Heart left ventricle (tissue), 13 donors: ENCODE measurements around the gene FOXO6.

Experiments
- POLR2A ChIP-seq, 2 donors: fragments of 450-650 bp; IDR thresholded peaks; one replicate each; pipeline ENCODE4 v1.6.1; 2017; ENCODE audit warnings: antibody characterized with exemption in 2 of 2, mild to moderate bottlenecking in 2 of 2, moderate library complexity in 2 of 2
- TF ChIP-seq, protein P1 (sequence below), 12 donors: fragments of 200-600 bp; sonication (generic) in 4 of 12; IDR thresholded peaks; one replicate each; pipeline versions ENCODE4 v1.5.0 to v1.8.0; 2018 to 2022; ENCODE audit warnings: antibody characterized with exemption in 12 of 12, mild to moderate bottlenecking in 5 of 12
- donor health status: ischemic (EF 13 %, LVEDD 7.1; RV severe dilation, severe dysfunction).
- donor health status: DM: no; HTN: yes; CAD: no.
- donor health status: DM: no; HTN: no; CAD: no.
- donor health status: ischemic (EF 25% LVEDD 6.9; RV normal size, moderate dysfunction).
- donor health status: ischemic (EF 25% LVEDD 5.7; RV mildly dilated, moderate dysfunction).
- donor health status: ischemic (EF 35%, LVEDD 5.7; RV mildly dilated, moderate dysfunction).
- donor health status: nonischemic (EF 11% LVEDD 7.7; RV severe dilation, severe dysfunction).
- donor health status: DM: yes; HTN: yes; CAD: no.
- donor health status: PGD.
- donor health status: ischemic (EF 29% LVEDD 5.4; RV normal size, mild dysfunction).
- donor health status: nonischemic (EF 23%, LVEDD 6.1; RV moderate dilation, normal function).

DNA sequence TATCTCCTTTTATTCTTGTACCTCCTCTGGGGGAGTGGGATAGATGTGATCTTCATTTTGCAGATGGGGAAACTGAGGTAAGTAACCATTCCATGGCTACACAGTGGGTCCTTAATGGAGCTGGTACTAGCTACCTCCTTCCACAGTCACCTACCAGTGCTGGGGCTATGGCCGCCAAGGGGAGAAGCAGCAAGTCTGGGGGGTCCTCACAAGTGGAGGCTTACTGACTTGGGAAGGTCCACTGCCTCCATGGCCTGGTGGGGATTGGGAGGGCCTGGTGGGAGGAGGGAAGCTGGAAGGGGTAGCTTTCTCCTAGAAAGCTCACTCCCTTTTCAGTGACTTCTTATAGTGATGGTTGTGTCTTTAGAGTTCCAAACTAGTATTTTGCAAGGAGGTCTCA lies 5.9 kb upstream of the FOXO6 start:
- TF ChIP-seq, protein P1, sequence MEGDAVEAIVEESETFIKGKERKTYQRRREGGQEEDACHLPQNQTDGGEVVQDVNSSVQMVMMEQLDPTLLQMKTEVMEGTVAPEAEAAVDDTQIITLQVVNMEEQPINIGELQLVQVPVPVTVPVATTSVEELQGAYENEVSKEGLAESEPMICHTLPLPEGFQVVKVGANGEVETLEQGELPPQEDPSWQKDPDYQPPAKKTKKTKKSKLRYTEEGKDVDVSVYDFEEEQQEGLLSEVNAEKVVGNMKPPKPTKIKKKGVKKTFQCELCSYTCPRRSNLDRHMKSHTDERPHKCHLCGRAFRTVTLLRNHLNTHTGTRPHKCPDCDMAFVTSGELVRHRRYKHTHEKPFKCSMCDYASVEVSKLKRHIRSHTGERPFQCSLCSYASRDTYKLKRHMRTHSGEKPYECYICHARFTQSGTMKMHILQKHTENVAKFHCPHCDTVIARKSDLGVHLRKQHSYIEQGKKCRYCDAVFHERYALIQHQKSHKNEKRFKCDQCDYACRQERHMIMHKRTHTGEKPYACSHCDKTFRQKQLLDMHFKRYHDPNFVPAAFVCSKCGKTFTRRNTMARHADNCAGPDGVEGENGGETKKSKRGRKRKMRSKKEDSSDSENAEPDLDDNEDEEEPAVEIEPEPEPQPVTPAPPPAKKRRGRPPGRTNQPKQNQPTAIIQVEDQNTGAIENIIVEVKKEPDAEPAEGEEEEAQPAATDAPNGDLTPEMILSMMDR (IDR thresholded peaks at IDR 0.05): no peak
- no peak for TF ChIP-seq POLR2A (IDR thresholded peaks at IDR 0.05)
